GM06990 (cell line): ENCODE measurements around the gene HIVEP1.

Source experiments
- DNase-seq: peaks from one replicate; pipeline ENCODE4 v3.0.0-alpha.2; 2011; ENCODE audit not compliant: insufficient read length; ENCODE audit errors: extremely low read depth
- H3K27me3 ChIP-seq: replicated peaks from 2 replicates; pipeline ENCODE4 v1.6.0; 2011; ENCODE audit warnings: low read length; ENCODE audit not compliant: control insufficient read depth, insufficient read depth
- H3K36me3 ChIP-seq: 2 replicates; pipeline ENCODE4 v1.5.1; 2011; ENCODE audit warnings: low read length; ENCODE audit not compliant: control insufficient read depth, insufficient read depth
- H3K4me3 ChIP-seq: replicated peaks from 2 replicates; pipeline ENCODE4 v1.5.1; 2011; ENCODE audit warnings: low read depth, mild to moderate bottlenecking, control low read depth, low read length
- TF ChIP-seq, protein P1 (sequence below): IDR thresholded peaks from 2 replicates; pipeline ENCODE4 v1.5.1; 2011; ENCODE audit warnings: low read length, control low read depth, mild to moderate bottlenecking, inconsistent platforms; ENCODE audit not compliant: insufficient read depth, poor library complexity, severe bottlenecking

Gene HIVEP1

DNA sequence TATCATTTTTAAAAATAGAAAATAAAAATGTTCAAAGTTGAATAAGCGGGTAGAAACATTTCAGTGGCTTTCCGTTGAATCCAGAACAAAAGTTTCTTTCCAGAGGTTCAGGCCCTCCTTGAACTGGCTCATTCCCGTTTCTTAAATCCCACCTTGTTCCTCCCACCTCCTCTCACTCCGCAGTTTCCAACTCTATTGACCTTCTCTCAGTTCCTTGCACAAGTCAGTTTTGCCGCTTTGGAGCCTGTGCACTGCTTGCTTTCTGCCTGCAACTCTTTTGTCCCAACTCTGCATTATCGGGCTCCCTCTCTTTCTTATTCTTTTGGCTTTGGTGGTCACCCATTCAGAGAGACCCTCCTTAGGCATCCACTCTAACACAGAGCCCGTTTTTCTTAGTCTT, 178.1 kb downstream of the HIVEP1 start:
- DNase-seq, result no peak
- no peak overlapping the region for H3K4me3 ChIP-seq
- H3K27me3 ChIP-seq, result no peaks in the 10 kb centered on the region
- TF ChIP-seq, protein P1, sequence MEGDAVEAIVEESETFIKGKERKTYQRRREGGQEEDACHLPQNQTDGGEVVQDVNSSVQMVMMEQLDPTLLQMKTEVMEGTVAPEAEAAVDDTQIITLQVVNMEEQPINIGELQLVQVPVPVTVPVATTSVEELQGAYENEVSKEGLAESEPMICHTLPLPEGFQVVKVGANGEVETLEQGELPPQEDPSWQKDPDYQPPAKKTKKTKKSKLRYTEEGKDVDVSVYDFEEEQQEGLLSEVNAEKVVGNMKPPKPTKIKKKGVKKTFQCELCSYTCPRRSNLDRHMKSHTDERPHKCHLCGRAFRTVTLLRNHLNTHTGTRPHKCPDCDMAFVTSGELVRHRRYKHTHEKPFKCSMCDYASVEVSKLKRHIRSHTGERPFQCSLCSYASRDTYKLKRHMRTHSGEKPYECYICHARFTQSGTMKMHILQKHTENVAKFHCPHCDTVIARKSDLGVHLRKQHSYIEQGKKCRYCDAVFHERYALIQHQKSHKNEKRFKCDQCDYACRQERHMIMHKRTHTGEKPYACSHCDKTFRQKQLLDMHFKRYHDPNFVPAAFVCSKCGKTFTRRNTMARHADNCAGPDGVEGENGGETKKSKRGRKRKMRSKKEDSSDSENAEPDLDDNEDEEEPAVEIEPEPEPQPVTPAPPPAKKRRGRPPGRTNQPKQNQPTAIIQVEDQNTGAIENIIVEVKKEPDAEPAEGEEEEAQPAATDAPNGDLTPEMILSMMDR, result no peak
- no peaks in the 10 kb centered on the region for H3K36me3 ChIP-seq

DNA sequence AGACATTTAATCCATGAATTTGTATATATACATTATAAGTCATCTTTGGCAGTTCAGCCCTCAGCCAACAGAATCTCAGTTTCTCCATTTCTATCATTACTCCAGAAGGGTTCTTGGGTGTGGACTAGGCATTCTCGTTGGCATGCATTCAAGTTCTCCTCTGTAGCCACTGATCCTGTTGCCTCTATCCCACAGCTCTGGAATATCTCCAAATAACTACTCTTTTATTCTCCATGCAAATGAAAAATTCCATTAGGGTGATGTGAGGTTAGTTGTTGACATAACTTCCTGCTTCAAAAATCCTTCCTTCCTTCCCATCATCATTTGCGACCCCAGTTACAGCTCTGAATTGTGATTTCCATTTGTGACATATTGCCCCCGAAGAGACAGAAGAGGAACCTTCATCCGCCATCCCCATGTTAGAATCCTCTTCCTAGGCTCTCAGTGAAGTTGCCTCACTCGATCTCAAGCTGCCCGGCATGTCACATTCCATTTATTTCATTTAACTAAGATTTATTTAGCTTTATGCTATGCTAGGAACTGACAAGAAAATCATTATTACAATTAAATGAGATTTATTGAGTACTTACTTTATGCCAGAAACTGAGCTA, 184.3 kb downstream of the HIVEP1 start:
- TF ChIP-seq, protein P1, result no peak

DNA sequence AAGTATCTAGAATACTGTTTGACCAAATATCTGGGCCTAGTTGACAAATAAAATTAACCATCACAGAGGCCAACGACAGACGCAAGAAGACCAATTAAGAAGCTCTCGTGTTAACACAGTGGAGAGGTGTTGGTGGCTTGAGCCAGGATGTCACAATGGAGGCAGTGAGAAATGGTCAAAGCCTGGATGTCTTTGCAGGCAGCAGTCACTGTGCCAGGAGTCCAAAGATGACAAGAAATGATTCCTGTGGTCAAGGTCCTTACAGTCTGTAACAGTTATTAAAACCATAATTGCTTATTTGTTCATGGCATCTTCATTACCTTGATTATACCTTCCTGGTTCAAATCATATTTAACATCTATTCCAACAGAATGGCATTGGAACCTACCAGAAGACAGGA, 186.7 kb downstream of the HIVEP1 start:
- Histone ChIP-seq H3K36me3 (no peaks in the 10 kb centered on the region), H3K4me3 (no peak overlapping the region), H3K27me3 (no peaks in the 10 kb centered on the region)
- DNase-seq, result no peak
- TF ChIP-seq, protein P1, result no peak

More for the DNA sequence above, 184.3 kb downstream of the HIVEP1 start:
- H3K4me3 ChIP-seq, result no peak overlapping the region
- no peaks in the 10 kb centered on the region for H3K27me3 ChIP-seq
- no peak for DNase-seq
- H3K36me3 ChIP-seq, result no peaks in the 10 kb centered on the region

DNA sequence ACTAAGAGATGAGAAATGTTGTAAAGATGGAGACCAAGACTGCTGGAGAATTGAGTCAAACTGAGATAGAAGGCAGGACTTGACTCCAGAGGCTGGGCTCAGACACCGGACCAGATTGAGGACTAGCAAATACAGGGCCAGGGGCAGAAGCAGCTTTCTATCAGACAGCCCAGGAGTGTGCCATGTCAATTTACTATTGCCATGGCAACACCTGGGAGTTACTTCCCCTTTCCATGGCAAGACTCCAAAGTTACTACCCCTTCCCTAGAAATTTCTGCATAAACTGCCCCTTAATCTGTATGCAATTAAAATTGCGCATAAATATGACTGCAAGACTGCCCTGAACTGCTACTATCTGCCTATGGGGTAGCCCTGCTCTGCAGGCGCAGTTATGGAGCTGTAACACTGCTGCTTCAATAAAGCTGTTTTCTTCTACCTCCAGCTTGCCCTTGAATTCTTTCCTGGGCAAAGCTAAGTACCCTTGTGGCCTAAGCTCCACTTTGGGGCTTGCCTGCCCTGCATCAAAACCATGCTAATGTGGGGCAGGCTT, 188.0 kb downstream of the HIVEP1 start:
- Histone ChIP-seq H3K27me3 (no peaks in the 10 kb centered on the region), H3K36me3 (no peaks in the 10 kb centered on the region), H3K4me3 (no peak overlapping the region)
- TF ChIP-seq, protein P1, result no peak
- DNase-seq, result no peak

DNA sequence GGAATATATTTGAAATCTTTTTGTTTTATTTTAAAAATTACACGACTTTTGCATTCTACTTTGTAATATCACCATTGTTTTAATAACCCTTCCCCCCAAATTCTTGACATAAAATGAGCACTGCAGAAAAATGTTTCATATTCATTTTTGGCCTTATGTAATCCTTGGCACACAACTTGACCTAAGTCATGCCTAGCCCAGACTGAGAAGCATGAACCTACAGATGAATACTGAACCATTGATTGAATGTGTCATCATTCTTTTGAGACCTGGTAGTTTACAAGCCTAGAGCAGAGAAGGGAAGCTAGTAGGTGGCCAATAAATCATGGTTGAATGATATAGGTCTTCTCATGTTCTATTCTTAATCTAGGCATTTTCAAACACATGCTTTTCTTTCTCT, 188.6 kb downstream of the HIVEP1 start:
- TF ChIP-seq, protein P1, result no peak
- Histone ChIP-seq H3K4me3 (no peak overlapping the region), H3K36me3 (no peaks in the 10 kb centered on the region)

More for the DNA sequence above, 188.6 kb downstream of the HIVEP1 start:
- DNase-seq, result no peak
- no peaks in the 10 kb centered on the region for H3K27me3 ChIP-seq
